SU-DHL-6 (cell line): ENCODE measurements around the gene NFIC.
A peak's percentile ranks its signal among the peaks of the same experiment; 100 is the strongest.

ENCODE experiments used
- H2AFZ ChIP-seq: fragments of 200-600 bp; sonication (generic); 2 replicates; pipeline ENCODE4 v1.6.1; 2014; ENCODE audit warnings: low read depth, mild to moderate bottlenecking, moderate library complexity, mixed read lengths, antibody characterized with exemption, low read length; ENCODE audit not compliant: severe bottlenecking
- H3F3A ChIP-seq: fragments of 200-600 bp; shearing (Covaris generic); 2 replicates; pipeline ENCODE4 v1.6.0; 2016; ENCODE audit warnings: antibody characterized with exemption, mild to moderate bottlenecking; ENCODE audit not compliant: insufficient read depth
- H3K27ac ChIP-seq: fragments of 200-600 bp; sonication (generic); 2 replicates; pipeline ENCODE4 v1.5.1; 2016; ENCODE audit warnings: low read depth, mild to moderate bottlenecking, low read length, moderate library complexity, mixed read lengths
- H3K27me3 ChIP-seq: fragments of 200-600 bp; sonication (generic), shearing (Covaris generic); 2 replicates; pipeline ENCODE4 v1.6.0; 2014; ENCODE audit warnings: mild to moderate bottlenecking, low read length
- H3K36me3 ChIP-seq: fragments of 200-600 bp; sonication (generic); 2 replicates; pipeline ENCODE4 v1.6.1; 2014; ENCODE audit warnings: mild to moderate bottlenecking, low read length, mixed read lengths
- H3K4me2 ChIP-seq: fragments of 300-600, 200-600 bp; shearing (Covaris generic), sonication (generic); 2 replicates; pipeline ENCODE4 v1.6.0; 2014; ENCODE audit warnings: low read length, low read depth, mild to moderate bottlenecking; ENCODE audit not compliant: poor library complexity, severe bottlenecking
- H3K4me3 ChIP-seq: fragments of 200-600 bp; sonication (generic); 2 replicates; pipeline ENCODE4 v1.5.1; 2014; ENCODE audit warnings: antibody characterized with exemption, low read length, mild to moderate bottlenecking, mixed read lengths; ENCODE audit not compliant: insufficient read depth, poor library complexity, severe bottlenecking
- H3K79me2 ChIP-seq: fragments of 200-600 bp; sonication (generic); 2 replicates; pipeline ENCODE4 v1.6.1; 2014; ENCODE audit warnings: mild to moderate bottlenecking, low read length, moderate library complexity; ENCODE audit not compliant: insufficient read depth
- H3K9ac ChIP-seq: fragments of 200-600 bp; sonication (generic); 2 replicates; pipeline ENCODE4 v1.7.0; 2014; ENCODE audit warnings: mild to moderate bottlenecking, low read length
- H3K9me2 ChIP-seq: fragments of 200-600 bp; sonication (generic); replicated peaks from 2 replicates; pipeline ENCODE4 v1.6.1; 2014; ENCODE audit warnings: low read length; ENCODE audit not compliant: insufficient read depth
- H3K9me3 ChIP-seq: fragments of 200-600 bp; sonication (generic); 2 replicates; pipeline ENCODE4 v1.6.1; 2014; ENCODE audit warnings: low read length, mixed read lengths; ENCODE audit not compliant: insufficient read depth
- H4K20me1 ChIP-seq: fragments of 200-600 bp; sonication (generic); 2 replicates; pipeline ENCODE4 v1.6.1; 2014; ENCODE audit warnings: low read depth, mild to moderate bottlenecking, antibody characterized with exemption, low read length, moderate library complexity, mixed read lengths
- CTCF ChIP-seq: fragments of 200-600 bp; sonication (generic); IDR thresholded peaks from one replicate; pipeline ENCODE4 v1.5.1; 2017; ENCODE audit warnings: antibody characterized with exemption, mild to moderate bottlenecking, low read length, moderate library complexity; ENCODE audit not compliant: insufficient read depth, poor library complexity, severe bottlenecking
- EZH2phosphoT487 ChIP-seq: fragments of 200-600 bp; sonication (generic), shearing (Covaris generic); conservative IDR thresholded peaks from 2 replicates; pipeline ENCODE4 v1.6.1; 2018; ENCODE audit warnings: mild to moderate bottlenecking, antibody characterized with exemption, low read length, moderate library complexity, mixed read lengths

The NFIC gene

GRCh38 chr19:3471954-3472655, 105.7 kb downstream of the NFIC start:
- Histone ChIP-seq H2AFZ (no peak overlapping the region), H3K4me2 (no peak overlapping the region), H4K20me1 (no peaks in the 10 kb centered on the region), H3K27ac (no peak overlapping the region), H3K27me3 (no peaks in the 10 kb centered on the region), H3K4me3 (no peak overlapping the region), H3K9me3 (no peaks in the 10 kb centered on the region), H3K36me3 (no peaks in the 10 kb centered on the region), H3F3A (no peaks in the 10 kb centered on the region), H3K9ac (no peak overlapping the region), H3K9me2 (no peaks in the 10 kb centered on the region), H3K79me2 (no peaks in the 10 kb centered on the region)
- TF ChIP-seq CTCF: peak; percentile 66
- TF ChIP-seq EZH2phosphoT487: no peak

GRCh38 chr19:3474010-3474409, 107.6 kb downstream of the NFIC start:
- H3K4me2 ChIP-seq: no peak overlapping the region
- no peaks in the 10 kb centered on the region for H3F3A ChIP-seq
- no peaks in the 10 kb centered on the region for H3K9me3 ChIP-seq
- H3K9ac ChIP-seq: no peak overlapping the region
- H3K9me2 ChIP-seq: no peaks in the 10 kb centered on the region
- H3K27ac ChIP-seq: no peak overlapping the region
- H3K4me3 ChIP-seq: no peak overlapping the region
- no peaks in the 10 kb centered on the region for H3K79me2 ChIP-seq
- H3K27me3 ChIP-seq: no peaks in the 10 kb centered on the region
- no peak for TF ChIP-seq EZH2phosphoT487
- no peak for TF ChIP-seq CTCF
- H2AFZ ChIP-seq: no peak overlapping the region
- H3K36me3 ChIP-seq: no peaks in the 10 kb centered on the region
- H4K20me1 ChIP-seq: no peaks in the 10 kb centered on the region

- H3K36me3 ChIP-seq: no peaks in the 10 kb centered on the region
- no peaks in the 10 kb centered on the region for H3K79me2 ChIP-seq
- no peaks in the 10 kb centered on the region for H4K20me1 ChIP-seq
- no peak overlapping the region for H3K4me3 ChIP-seq
- H3F3A ChIP-seq: no peaks in the 10 kb centered on the region
- no peak overlapping the region for H3K27ac ChIP-seq
- no peak overlapping the region for H2AFZ ChIP-seq
- no peak for TF ChIP-seq CTCF
- no peak for TF ChIP-seq EZH2phosphoT487
- no peak overlapping the region for H3K9ac ChIP-seq
- no peaks in the 10 kb centered on the region for H3K27me3 ChIP-seq
- H3K4me2 ChIP-seq: no peak overlapping the region
- H3K9me2 ChIP-seq: no peaks in the 10 kb centered on the region
- no peaks in the 10 kb centered on the region for H3K9me3 ChIP-seq
These were observed 108.2 kb downstream of the NFIC start for GRCh38 chr19:3474614-3475013.
